ENCODE data around the gene PDE4B. TPM values are rescaled to one million over a fixed set of nuclear protein-coding genes. Genes with fewer than 3 reads are reported as not detected.
A peak's percentile ranks its signal among the peaks of the same experiment; 100 is the strongest.
"Not testable (repeated sequence)": the region's sequence is repeated elsewhere in the genome, so short reads cannot be mapped to it uniquely, and the experiment has no call there.

Gene PDE4B
- total RNA-seq, 1 experiment from 2014 or later: 1.8 TPM

DNA sequence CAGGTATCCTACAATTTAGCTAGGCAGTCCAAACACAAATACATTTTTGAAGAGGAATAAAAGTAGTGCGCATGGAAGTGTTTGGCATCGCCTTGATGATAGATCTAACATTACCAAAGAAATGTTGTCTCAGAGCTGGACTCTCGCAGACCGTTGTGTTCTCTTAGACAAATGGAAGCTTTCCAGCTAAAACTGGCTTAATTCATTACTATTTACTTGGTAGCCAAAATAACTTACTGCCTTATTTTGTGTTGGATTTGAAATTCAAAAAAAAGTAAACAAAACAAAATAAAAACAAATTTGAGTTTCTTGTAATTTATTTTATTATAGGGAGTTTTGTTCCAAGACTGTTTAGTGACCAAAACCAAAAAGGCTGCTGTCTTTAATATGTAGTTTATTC is 51.6 kb downstream of the PDE4B start:
- Histone ChIP-seq H3K9me3 (no peaks in the 10 kb centered on the region; the same call in none of the 2 replicates), H3K36me3 (no peaks in the 10 kb centered on the region), H3K27me3 (no peaks in the 10 kb centered on the region), H3K4me3 (no peak overlapping the region)
- no peak for DNase-seq

GRCh38 chr1:65844821-65845534 is 52.3 kb downstream of the PDE4B start:
- no peaks in the 10 kb centered on the region; the same call in none of the 2 replicates for H3K9me3 ChIP-seq
- no peak overlapping the region for H3K4me3 ChIP-seq
- no peaks in the 10 kb centered on the region for H3K27me3 ChIP-seq
- no peak for DNase-seq
- H3K36me3 ChIP-seq: no peaks in the 10 kb centered on the region

GRCh38 chr1:65845535-65846060 is 52.9 kb downstream of the PDE4B start:
- Histone ChIP-seq H3K36me3 (no peaks in the 10 kb centered on the region), H3K4me3 (no peak overlapping the region), H3K9me3 (no peaks in the 10 kb centered on the region; the same call in none of the 2 replicates), H3K27me3 (no peaks in the 10 kb centered on the region)
- no peak for DNase-seq

GRCh38 chr1:65846866-65847265 is 54.2 kb downstream of the PDE4B start:
- Histone ChIP-seq H3K4me3 (no peak overlapping the region), H3K9me3 (no peaks in the 10 kb centered on the region; the same call in none of the 2 replicates), H3K36me3 (no peaks in the 10 kb centered on the region), H3K27me3 (no peaks in the 10 kb centered on the region)
- no peak for DNase-seq

GRCh38 chr1:65850281-65850680 is 57.6 kb downstream of the PDE4B start:
- no peaks in the 10 kb centered on the region; the same call in none of the 2 replicates for H3K9me3 ChIP-seq
- no peak for DNase-seq
- H3K4me3 ChIP-seq: no peak overlapping the region
- no peaks in the 10 kb centered on the region for H3K27me3 ChIP-seq
- H3K36me3 ChIP-seq: no peaks in the 10 kb centered on the region

- peak; percentile 20 for DNase-seq
- not testable (repeated sequence) for H3K36me3 ChIP-seq, H3K4me3 ChIP-seq, H3K9me3 ChIP-seq, H3K27me3 ChIP-seq
These were observed 63.9 kb downstream of the PDE4B start for GRCh38 chr1:65856591-65856990.

- no peak overlapping the region for H3K4me3 ChIP-seq
- H3K36me3 ChIP-seq: no peaks in the 10 kb centered on the region
- no peaks in the 10 kb centered on the region; the same call in 1 of the 2 replicates for H3K9me3 ChIP-seq
- no peaks in the 10 kb centered on the region for H3K27me3 ChIP-seq
- no peak for DNase-seq
These were observed 73.7 kb downstream of the PDE4B start for GRCh38 chr1:65866439-65866838.

GRCh38 chr1:65872301-65872700 is 79.6 kb downstream of the PDE4B start:
- Histone ChIP-seq H3K27me3 (no peaks in the 10 kb centered on the region), H3K9me3 (no peaks in the 10 kb centered on the region; the same call in 1 of the 2 replicates), H3K4me3 (no peak overlapping the region), H3K36me3 (no peaks in the 10 kb centered on the region)
- DNase-seq: no peak

DNA sequence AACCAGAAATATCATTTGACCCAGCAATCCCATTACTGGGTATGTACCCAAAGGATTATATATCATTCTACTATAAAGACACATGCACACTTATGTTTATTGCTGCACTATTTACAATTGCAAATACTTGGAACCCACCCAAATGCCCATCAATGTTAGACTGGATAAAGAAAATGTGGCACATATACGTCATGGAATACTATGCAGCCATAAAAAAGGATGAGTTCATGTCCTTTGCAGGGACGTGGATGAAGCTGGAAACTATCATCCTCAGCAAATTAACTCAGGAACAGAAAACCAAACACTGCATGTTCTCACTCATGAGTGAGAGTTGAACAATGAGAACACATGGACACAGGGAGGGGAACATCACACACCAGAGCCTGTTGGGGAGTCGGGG is 85.6 kb downstream of the PDE4B start:
- not testable (repeated sequence) for H3K9me3 ChIP-seq, DNase-seq, H3K4me3 ChIP-seq, H3K36me3 ChIP-seq, H3K27me3 ChIP-seq

DNA sequence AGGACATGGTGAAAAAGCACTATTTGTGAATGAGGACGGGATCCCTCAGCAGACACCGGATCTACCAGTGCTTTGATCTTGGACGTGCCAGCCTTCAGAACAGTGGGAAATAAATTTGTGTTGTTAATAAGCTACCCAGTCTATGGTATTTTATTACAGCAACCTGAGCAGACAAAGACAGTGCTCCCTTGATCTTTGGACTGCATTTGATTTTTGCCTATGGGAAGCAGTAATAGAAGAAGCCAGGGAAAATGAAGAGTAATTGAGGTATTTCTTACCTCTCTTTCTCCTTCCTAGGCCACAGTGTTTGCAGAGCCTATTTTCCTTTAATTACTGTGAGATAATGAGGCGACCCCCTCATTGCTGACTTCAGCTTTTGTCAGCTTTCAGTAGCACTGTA is 87.9 kb downstream of the PDE4B start:
- no peak overlapping the region for H3K4me3 ChIP-seq
- H3K36me3 ChIP-seq: no peaks in the 10 kb centered on the region
- DNase-seq: no peak
- peaks cover 2% of the 10 kb centered on the region; the same call in 1 of the 2 replicates for H3K9me3 ChIP-seq
- no peaks in the 10 kb centered on the region for H3K27me3 ChIP-seq

DNA sequence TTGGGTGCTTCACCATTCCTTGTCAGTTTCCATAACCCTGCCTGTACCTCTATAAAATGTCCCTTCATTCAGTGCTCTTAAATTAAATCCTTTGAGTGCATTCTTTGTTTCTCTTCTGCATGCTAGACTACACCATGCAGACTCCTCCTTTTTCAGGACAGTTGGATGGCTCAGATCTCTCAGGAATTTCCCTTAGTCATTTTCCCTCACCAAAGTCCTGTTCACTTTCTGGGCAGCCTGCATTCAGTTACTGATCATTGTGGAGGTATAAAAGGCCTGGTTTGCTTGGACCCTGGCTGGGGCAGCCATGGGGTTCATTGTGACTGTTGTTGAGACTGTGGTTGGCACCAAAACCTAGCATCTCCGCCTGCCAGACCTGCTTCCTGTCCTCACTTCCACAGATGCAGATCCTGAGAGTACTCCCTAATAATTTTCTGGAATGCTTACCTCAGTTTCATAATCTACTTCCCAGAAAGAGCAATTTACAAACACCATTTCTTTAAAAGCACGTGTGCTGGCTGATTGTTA is 88.4 kb downstream of the PDE4B start:
- no peaks in the 10 kb centered on the region for H3K27me3 ChIP-seq
- H3K36me3 ChIP-seq: no peaks in the 10 kb centered on the region
- peaks cover 2% of the 10 kb centered on the region; the same call in 1 of the 2 replicates for H3K9me3 ChIP-seq
- DNase-seq: peak; percentile 35
- H3K4me3 ChIP-seq: no peak overlapping the region

DNA sequence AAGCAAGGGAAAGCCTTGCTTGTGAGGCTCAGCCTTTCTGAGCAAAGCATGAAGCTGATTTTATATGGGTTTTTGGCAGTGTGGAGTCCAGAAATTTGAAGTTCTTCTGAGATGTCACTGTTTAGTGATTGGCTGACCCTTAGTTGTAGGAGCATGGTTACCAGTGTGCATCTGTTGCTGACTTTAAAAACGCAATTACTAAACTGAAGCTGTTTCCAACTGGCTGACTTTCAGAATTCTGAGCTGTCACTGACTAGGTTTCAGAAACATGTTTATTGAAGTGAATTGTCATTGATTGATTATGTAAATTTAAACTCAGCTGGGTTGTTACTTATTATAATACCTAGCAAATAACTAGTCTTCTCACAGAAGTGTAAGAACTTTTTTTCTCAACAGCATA is 89.4 kb downstream of the PDE4B start:
- H3K36me3 ChIP-seq: no peaks in the 10 kb centered on the region
- DNase-seq: no peak
- H3K9me3 ChIP-seq: peaks cover 2% of the 10 kb centered on the region; the same call in 1 of the 2 replicates

GRCh38 chr1:65889441-65889840 is 96.7 kb downstream of the PDE4B start:
- peaks cover 10% of the 10 kb centered on the region for H3K9me3 ChIP-seq
- no peak for DNase-seq
- H3K27me3 ChIP-seq: no peaks in the 10 kb centered on the region
- H3K4me3 ChIP-seq: no peak overlapping the region
- H3K36me3 ChIP-seq: no peaks in the 10 kb centered on the region

More for the DNA sequence above, 89.4 kb downstream of the PDE4B start:
- Histone ChIP-seq H3K4me3 (no peak overlapping the region), H3K27me3 (no peaks in the 10 kb centered on the region)

DNA sequence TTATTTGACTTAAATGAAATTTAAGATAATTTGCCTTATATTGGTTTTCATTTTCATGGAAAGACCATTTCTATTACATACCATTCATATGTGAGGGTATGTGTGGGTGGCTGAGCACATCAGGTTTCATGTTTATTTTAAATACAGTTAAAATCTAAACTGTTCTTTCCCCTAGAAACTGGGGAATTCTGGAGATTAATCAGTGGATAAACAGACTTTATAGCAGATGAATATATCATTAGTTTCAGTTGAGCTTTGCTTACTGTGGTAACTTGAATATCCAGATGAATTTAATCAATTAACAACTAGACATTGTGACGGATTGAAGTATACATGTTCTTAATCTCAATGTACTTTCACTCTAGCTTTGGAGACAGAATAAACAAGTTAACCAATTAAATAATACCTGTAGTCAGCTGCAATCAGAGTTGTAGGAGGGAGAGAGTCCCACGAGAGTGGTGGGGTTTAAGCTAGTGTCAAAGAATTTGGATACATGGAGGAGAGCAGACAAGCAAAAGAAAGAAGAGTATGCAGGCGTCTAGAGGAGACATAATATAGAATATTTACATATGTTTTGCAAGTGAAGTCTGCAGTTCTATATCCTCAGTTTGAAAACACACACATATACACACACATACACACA is 97.6 kb downstream of the PDE4B start:
- Histone ChIP-seq H3K27me3 (no peaks in the 10 kb centered on the region), H3K9me3 (peaks cover 8% of the 10 kb centered on the region), H3K4me3 (no peak overlapping the region), H3K36me3 (no peaks in the 10 kb centered on the region)
- DNase-seq: no peak

DNA sequence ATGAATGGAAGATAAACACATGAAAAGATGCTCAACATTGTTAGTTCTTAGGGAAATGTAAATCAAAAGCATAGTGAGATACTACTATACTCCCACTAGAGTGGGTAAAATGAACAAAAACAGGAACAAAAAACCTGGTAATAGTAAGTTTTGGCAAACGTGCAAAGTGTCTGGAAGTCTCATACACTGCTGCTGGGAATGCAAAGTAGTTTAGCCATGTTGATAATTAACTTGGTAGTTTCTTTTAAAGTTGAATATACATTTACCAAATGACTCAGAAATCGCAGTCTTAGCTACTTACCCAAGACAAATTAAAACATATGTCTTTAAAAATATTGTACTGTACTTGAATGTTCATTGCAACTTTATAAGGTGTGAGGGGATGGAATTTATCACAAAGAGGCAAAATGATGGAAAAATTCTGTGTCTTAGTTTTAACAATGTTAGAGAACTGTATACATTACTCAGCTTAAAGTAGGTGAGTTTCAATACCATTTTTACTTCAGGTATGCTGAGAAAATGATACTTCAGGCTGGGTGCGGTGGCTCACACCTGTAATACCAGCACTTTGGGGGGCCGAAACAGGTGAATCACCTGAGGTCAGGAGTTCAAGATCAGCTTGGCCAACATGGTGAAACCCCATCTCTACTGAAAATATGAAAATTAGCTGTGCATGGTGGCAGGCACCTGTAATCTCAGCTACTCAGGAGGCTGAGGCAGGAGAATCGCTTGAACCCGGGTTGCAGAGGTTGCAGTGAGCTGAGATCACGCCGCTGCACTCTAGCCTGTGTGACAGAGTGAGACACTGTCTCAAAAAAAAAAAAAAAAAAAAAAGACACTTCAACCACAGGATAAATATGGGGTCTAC is 102.3 kb downstream of the PDE4B start:
- Histone ChIP-seq H3K9me3 (no peaks in the 10 kb centered on the region; the same call in 1 of the 2 replicates), H3K4me3 (no peak overlapping the region), H3K36me3 (no peaks in the 10 kb centered on the region), H3K27me3 (no peaks in the 10 kb centered on the region)
- DNase-seq: no peak

- H3K27me3 ChIP-seq: no peaks in the 10 kb centered on the region
- H3K9me3 ChIP-seq: no peaks in the 10 kb centered on the region; the same call in 1 of the 2 replicates
- H3K36me3 ChIP-seq: no peaks in the 10 kb centered on the region
- no peak for DNase-seq
- H3K4me3 ChIP-seq: no peak overlapping the region
These were observed 104.0 kb downstream of the PDE4B start for GRCh38 chr1:65896721-65897120.

All from MG63 (cell line).